HG03103 (cell line): Measurements from ENCODE around the gene PHLDB2.
"Not testable (repeated sequence)": the region's sequence is repeated elsewhere in the genome, so short reads cannot be mapped to it uniquely, and the experiment has no call there.

Source experiments
- ATAC-seq: cut with Tn5 transposase; IDR thresholded peaks from one replicate; pipeline ENCODE4 v1.9.1; 2021; ENCODE audit warnings: low read depth; ENCODE audit not compliant: unreplicated experiment

Gene PHLDB2

DNA sequence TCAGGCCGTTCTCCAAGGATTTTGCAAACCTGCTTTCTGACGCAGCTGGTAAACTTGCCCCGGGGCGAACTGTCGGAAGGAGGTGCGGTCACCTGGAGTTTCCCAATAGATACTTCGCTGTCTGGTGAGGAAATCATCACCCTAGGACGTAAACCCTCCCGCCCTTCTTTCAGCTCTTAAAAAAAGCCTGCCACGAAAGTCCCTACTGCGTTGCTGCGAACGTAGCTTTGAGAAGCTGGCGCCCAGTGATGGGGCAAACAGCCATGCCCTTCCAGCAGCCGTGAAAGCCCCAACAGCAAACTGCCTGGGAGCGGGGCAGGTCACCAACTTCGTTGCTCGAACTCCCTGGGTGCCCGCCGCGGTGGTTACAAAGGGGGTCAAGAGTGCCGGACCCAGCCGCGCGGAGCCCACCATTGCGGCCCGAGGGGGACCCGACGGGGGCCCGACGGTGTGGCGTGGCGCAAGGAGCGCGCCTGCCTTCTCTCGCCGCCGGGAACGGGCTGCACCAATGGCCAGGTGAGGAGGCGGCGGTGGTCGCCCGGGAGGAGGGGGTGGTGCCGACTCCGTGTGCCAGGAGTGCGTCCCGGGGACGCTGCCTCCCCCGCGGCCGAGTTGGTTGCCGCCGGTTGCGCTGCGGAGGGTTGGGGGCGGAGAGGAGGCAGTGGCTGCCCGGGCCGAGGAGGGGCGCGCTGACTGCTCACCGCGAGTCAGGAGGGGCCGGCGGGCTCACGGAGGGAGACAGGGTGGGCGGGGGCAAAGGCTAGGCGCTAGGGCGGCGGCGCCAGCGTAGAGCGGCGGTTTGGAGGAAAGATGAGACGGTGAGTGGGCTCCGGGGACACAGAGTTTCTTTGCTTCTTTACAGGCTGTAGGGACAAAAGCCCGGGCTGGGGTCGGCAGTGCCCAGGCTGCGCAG is at the start of gene PHLDB2:
PHLDB2 (plus strand) TSS at position 205 of the 913 bp plus-strand sequence. CDS start 24,813 bp downstream, outside the sequence.
- no peak for ATAC-seq

DNA sequence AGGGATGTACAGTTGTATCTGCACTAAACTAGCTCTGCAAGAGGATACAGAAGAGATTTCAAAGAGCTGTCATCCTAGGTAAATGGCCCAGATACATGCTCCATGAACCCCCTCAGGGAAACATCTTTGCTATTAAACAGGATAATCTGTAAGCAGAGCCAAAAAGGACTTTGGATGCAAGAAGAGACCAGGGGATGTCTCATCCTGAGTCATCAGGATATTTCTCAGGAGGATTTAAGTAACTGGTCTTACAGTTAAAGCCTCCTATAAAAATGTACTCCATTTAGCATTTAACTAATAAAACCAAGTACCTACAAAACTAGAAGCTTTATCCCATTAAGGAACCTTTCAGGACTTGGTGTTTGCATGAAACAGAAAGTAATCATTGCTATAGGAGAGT is 48.2 kb upstream of the PHLDB2 start:
- ATAC-seq: no peak

DNA sequence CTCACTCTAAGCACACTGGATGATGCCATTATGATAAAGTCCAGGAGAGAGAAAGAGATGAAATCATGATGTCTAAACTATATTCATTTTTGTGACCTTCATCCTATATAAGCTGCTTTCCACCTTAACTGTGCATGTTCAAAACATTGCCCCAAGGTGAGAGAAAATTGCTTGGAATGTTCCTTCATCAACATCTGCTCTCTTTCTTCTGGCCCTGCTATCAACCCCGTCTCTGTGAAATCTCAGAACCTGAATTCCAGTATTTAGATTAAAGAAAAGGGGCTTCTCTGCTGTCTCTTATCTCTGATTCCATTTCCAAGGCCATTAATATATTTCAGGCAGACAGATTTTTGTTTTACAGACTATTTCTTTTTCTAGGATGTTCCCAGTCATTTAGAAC is 47.3 kb upstream of the PHLDB2 start:
- ATAC-seq: no peak

DNA sequence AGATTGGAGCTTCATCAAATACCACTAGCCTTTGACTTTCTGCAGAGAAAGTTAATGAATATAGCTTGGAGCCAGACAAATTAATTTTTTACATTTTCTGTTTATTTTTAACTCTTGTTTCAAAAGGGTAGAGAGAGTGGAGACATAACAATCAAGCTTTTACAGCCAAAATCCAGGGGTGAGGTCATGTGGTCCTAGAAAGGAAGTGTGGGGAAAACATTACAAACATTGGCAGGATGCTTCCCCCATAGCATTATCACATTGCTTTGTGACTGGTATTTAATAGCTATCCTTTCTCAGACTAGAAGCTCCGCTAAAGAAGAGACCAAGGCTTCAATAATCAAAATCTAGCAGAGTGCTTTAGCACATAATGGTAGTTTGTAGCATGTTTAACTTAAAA is 46.4 kb upstream of the PHLDB2 start:
- no peak for ATAC-seq

DNA sequence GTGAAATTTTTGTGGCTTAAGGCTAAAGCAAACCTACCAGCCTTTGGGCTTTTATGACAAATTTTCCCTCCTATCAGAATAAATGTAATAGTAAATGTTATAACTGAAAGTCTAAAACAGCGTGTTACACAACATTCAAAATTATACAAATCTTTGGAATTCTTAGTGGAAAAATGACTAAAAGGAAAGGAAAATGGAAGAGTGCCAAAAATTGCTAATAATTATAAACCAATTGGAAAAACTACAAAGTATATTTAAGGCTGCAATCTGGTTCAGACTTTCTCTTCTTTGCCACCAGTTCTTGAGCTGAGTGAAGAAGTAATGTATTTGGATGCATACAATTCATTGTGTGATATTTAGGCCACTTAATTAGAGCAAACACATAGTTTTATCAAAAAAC is 45.6 kb upstream of the PHLDB2 start:
- no peak for ATAC-seq

DNA sequence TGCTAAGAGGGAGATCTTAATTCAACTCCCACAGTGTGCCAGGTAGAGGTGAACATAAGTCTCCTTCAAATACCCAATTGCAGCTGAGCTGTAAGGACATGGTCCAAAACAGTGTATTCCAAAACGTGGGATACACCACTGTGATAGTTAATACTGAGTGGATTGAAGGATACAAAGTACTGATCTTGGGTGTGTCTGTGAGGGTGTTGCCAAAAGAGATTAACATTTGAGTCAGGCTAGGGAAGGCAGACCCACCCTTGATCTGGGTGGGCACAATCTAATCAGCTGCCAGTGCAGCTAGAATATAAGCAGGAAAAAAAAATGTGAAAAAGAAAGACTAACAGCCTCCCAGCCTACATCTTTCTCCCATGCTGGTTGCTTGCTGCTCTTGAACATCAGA is 45.1 kb upstream of the PHLDB2 start:
- ATAC-seq: no peak

DNA sequence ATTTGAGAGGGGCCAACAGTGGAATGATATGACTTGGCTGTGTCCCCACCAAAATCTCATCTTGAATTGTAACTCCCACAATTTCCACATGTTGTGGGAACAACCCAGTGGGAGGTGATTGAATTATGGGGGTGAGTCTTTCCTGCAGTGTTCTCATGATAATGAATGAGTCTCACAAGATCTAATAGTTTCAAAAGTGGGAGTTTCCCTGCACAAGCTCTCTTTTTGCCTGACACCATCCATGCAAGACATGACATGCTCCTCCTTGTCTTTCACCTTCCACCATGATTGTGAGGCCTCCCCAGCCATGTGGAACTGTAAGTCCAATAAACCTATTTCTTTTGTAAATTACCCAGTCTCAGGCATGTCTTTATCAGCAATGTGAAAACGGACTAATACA is 42.3 kb upstream of the PHLDB2 start:
- not testable (repeated sequence) for ATAC-seq

DNA sequence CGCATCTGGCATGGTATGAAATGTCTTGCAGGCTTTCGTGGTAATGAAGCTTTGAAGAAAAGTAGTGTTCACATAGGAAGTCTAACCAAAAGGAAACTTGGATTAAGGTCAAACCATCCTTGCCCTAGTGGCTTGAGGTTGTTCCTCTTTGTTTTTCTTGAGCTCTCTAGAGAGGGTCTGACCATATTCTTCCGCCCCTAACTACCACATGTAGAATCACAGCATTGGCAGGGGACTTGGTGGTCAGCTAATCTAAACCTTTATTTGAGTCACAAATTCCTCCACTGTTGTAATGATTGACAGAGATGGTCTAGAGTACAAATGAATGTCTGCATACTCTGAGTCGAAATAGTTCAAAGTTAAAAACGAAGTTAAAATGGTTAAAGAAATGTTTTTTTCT is 39.1 kb upstream of the PHLDB2 start:
- ATAC-seq: no peak

DNA sequence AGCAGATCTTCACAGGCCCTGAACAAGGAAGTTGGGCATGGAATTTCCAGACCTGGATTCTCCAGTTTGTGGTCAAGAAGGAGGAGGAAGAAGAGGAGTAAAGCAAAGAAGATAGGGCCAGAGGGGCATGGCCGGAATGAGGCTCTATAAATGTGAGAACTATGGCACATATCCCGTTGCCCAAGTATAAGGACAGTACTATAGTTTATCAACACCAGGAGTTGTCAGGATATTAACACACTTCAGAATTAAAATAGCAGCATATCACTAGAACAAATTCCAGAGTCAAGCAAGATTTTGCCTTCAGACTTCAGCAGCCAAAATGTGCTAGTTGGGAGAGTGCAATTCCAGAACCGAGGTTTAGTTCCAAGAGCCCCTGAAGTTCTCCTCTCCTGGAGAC is 38.4 kb upstream of the PHLDB2 start:
- no peak for ATAC-seq

DNA sequence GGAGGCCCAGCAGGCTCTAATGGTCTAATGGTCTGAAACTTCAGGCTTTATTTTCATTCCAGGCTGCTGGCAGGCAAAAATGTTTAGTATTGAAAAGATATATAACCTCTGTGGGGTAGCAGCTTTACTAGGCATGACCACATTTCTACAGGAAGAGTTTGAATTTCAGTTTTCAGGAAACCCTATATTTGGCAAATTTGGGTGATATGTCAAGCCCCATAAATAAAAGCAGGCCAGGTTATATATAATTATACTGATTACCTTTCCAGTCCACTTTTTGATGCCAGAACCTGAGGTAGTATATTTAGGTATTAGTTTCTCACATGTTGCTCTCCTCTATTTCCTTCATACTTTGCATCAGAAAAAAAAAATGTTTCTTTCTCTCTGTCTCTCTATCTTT is 37.2 kb upstream of the PHLDB2 start:
- no peak for ATAC-seq

DNA sequence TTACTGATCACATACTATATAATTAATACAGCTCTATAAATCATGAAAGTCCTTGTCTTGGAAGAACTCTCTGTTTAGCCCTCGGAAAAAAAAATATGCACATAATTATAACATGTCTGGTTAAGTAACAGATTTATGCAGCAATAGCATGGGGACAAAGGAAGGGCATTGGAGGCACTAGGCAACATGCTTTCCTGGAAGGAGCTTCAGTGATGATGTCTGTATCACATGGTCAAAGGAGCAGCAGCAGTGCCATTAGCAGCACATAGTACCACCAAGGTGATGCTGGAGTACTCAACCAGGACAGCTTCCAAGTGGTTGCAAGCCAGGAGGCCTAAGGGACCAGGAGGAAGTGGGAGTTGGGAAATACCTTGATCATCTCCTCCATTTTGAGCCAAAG is 36.3 kb upstream of the PHLDB2 start:
- no peak for ATAC-seq

DNA sequence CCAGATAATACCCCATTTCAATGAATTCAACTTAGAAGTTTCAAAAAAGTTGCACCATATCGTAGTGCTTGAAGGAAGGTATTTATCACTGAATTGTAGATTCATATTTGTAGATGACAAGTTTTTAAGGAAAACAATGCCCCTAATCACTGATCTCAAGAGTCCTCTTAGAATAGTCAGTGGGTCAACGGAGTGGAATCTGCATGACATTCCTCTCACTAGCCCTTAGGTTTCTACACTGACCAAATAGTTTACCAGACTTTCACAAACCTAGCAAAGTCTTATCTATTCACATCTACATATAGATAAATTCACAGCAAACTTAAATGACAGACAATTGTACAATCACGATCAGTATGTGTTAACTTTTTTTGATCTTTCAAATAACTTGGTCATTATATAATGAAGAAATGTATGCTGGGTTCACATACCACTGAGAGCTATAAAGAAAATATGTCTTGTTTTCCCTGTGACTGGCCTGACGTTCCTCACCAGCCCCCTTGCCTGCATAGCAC is 35.7 kb upstream of the PHLDB2 start:
- ATAC-seq: no peak

DNA sequence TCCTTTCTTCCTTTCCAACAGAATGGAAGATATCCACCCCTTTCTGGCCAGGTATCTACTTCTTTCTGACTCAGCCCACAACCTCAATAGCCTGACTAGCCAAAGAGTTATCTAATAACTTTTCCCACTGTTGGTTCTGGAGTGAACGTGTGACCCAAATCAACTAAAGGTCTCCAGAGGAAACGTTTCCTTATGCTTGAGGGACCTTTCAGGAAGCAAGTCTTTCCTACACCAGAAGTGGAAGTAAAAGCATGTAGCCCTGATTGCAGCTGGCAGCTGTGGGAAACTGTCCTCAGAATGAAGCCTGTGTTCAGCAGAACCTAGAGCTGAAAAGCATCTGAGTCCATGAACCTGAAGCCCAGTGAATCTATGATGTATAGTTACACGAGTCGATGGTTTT is 34.7 kb upstream of the PHLDB2 start:
- ATAC-seq: no peak

DNA sequence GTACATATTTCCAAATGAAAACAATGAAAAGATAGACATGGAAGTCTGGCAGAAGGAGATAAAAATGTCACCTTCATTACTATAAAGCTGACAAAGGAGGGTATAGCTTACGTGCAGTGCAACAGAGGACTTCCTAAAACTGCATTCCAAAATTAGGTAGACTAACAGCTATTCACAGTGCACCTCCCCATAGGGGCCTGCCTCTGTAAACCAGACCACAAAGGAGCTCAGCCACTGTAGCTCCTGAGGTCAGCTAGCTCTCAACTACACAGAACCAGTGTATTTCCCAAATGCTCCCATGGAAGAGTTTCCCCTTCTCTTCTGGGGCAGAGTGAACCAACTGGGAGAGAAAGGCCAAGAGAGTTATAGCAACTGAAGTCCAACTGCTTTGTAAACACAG is 31.2 kb upstream of the PHLDB2 start:
- ATAC-seq: no peak

DNA sequence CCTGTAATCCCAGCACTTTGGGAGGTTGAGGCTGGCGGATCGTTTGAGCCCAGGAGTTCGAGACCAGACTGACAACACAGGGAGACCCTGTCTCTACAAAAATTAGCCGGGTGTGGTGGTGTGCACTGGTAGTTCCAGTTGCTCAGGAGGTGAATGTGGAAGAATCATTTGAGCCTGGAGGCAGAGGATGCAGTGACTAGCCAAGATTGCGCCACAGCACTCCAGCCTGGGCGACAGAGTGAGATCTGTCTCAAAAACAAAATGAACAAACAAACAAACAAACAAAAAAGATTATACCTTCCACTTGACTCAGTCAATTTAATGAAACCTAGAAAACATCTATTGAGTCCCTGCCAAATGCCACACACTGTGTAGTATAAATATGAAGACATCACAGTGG is 30.5 kb upstream of the PHLDB2 start:
- no peak for ATAC-seq

DNA sequence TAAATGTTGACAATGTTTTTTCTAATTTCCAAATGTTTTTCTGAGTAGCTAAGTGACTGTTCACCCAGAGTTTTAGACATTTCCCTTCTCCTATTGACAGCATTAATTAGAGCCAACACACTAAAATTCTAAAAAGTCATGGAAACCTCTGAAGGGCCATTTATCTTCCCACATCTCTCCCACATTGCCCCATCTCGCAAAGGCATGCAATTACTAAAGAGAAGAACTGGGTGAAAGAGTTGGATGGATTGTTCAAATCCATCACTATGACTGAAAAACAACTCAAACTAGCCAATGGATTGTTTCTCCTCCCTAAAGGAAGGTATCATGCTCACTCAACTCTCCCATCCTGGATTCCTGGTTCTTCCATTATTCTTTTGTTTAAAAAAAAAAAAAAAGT is 30.0 kb upstream of the PHLDB2 start:
- ATAC-seq: no peak

DNA sequence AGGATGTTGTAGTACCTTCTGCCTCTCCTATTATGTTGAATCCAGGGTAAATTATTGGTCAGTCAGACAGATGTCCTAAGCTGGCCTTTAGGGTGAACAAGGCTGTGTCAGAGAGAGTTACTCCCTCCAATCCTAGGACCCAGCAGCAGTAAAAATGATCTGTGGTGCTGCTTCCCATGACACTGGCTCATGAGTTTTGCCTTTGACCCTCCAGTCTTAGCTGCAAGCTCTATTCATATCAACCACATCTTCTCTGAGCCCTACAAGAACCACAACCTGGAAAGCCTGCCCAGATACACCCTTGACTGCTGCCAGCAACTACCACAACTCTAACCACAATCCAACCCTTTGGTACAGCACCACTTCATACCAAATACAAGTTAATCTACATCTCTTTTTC is 27.2 kb upstream of the PHLDB2 start:
- ATAC-seq: no peak

DNA sequence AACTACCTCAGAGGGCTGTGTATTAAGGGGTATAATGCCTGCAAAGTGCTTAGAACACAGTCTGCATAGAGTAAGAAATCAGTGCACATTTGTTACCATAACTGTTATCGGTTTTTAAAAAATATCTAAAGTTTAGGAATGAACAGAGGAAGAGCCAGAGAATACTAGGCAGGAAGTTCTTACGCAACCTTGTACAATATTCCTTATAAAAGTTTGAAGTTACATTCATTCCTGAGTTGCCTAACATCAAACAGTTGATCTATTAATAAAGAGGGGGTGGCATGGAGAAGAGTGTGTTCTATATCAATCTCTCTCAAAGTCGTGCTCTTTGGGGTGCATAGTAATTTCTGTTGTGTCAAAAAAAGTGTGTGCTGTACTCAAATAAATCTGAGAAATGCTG is 22.0 kb upstream of the PHLDB2 start:
- no peak for ATAC-seq

DNA sequence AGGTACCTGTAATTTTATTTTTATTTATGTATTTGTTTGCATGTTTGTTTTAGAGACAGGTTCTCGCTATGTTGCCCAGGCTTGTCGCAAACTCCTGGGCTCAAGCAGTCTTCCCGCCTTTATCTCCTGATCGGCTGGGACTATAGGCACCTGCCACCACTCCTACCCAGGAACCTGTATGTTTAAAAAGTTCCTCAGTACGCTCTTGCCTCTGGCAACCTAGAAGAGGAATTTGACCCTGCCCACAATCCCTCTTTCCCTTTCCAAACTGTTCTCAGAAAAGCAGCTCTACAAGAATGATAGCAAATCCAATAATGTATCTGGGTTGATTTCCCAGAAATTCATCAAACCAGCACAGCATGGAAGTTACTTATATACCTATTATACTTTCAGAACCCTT is 20.9 kb upstream of the PHLDB2 start:
- no peak for ATAC-seq

DNA sequence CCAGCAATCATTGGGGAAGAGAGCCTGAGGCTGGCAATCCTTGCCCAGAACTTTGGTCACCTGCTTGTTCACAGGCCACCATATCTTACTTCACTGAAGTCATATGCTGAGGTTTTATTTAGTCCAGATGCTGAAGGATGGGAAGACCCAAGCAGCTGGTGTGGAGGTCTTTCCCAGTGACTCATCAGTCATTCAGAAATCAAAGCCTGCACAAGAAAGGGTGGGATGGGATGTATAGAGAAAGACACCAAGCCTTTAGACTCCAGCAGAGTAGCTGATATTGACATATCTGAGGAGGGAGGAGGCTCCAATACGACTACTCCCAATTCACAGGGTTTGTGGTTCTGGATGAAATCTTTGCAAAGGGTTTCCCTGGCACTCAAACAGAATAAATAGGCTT is 13.0 kb upstream of the PHLDB2 start:
- ATAC-seq: no peak

DNA sequence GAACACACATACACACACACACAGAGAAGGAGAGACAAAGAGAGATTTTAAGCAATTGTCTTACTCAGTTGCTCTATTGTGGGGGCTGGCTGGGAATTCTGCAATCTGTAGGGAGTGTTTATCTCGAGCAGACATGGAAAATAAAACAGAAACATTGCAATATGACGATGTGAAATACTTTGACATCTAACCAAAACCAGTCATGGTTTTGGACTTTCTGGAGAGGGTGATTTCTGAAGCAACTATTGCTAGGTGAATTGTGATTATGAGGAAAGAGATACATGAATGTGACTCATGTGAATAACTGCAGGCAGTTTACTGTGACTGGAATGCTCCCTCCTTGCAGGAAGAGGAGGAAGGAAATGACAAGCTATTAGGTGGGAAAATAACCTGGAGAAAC is 12.3 kb upstream of the PHLDB2 start:
- no peak for ATAC-seq

DNA sequence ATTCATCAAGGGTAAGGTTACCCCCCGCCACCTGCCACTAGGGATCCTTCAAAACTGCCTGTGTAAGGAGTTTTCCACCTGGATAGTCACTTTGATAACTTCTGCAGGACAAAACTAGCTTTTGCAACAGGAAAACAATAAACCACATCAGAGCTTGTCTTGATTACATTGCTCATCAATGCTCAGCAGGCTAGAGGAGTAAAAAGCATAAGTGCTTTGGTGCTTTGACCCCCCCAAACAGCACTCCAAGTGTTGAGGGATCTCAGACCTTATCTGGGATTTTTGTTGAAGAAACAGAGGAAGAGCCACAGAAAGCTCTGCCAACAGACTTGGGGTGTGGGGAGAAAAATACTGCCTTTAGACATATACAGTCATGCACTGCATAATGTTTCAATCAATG is 10.8 kb upstream of the PHLDB2 start:
- ATAC-seq: no peak
